Fibroblast of lung (primary cell): ENCODE data around the gene TMEM140. TPM values are rescaled to one million over a fixed set of nuclear protein-coding genes. Genes with fewer than 3 reads are reported as not detected.

Experiments used
- DNase-seq, 2 donors: peaks; one replicate each; pipeline versions ENCODE4 v3.0.0 to v3.0.0-alpha.2; 2010; ENCODE audit warnings: low read depth in 2 of 2
- H2AFZ ChIP-seq: 2 replicates; pipeline ENCODE4 v1.5.1; 2012; ENCODE audit warnings: low read length, control low read depth, inconsistent platforms
- H3K27ac ChIP-seq: 2 replicates; pipeline ENCODE4 v1.5.1; 2011; ENCODE audit warnings: low read length, control low read depth; ENCODE audit not compliant: insufficient read depth
- H3K27me3 ChIP-seq: 2 replicates; pipeline ENCODE4 v1.5.1; 2011; ENCODE audit warnings: mild to moderate bottlenecking, low read length; ENCODE audit not compliant: control insufficient read depth, insufficient read depth
- H3K36me3 ChIP-seq: 2 replicates; pipeline ENCODE4 v1.5.1; 2011; ENCODE audit warnings: low read length; ENCODE audit not compliant: control insufficient read depth, insufficient read depth
- H3K4me1 ChIP-seq: 2 replicates; pipeline ENCODE4 v1.5.1; 2011; ENCODE audit warnings: low read length; ENCODE audit not compliant: control insufficient read depth, insufficient read depth; ENCODE audit errors: extremely low read depth
- H3K4me2 ChIP-seq: 2 replicates; pipeline ENCODE4 v1.5.1; 2011; ENCODE audit warnings: low read length, control low read depth; ENCODE audit not compliant: insufficient read depth; ENCODE audit errors: extremely low read depth
- H3K4me3 ChIP-seq, 4 experiments: fragments of 200-600 bp in 1 of 4; sonication (generic) in 1 of 4; replicated peaks in 1 of 4; 2 replicates each; pipeline ENCODE4 v1.5.1; 2011 to 2016; ENCODE audit warnings: low read length in 4 of 4, low read depth in 3 of 4, mild to moderate bottlenecking in 3 of 4, control low read depth in 2 of 4, inconsistent platforms in 1 of 4, mixed read lengths in 1 of 4; ENCODE audit not compliant: insufficient read depth in 1 of 4; ENCODE audit errors: control extremely low read depth in 1 of 4
- H3K79me2 ChIP-seq: 2 replicates; pipeline ENCODE4 v1.5.1; 2012; ENCODE audit warnings: mild to moderate bottlenecking, low read length, inconsistent platforms; ENCODE audit not compliant: control insufficient read depth, insufficient read depth
- H3K9ac ChIP-seq: 2 replicates; pipeline ENCODE4 v1.5.1; 2011; ENCODE audit warnings: mild to moderate bottlenecking, low read length, control low read depth; ENCODE audit not compliant: insufficient read depth
- H3K9me3 ChIP-seq: 2 replicates; pipeline ENCODE4 v1.5.1; 2012; ENCODE audit warnings: low read depth, low read length; ENCODE audit not compliant: control insufficient read depth, insufficient read depth
- H4K20me1 ChIP-seq: 2 replicates; pipeline ENCODE4 v1.5.1; 2011; ENCODE audit warnings: low read length; ENCODE audit not compliant: control insufficient read depth, insufficient read depth; ENCODE audit errors: extremely low read depth
- EZH2 ChIP-seq: IDR thresholded peaks from 2 replicates; pipeline ENCODE4 v1.5.1; 2012; ENCODE audit warnings: low read length, control low read depth, mild to moderate bottlenecking; ENCODE audit errors: missing control alignments
- polyA plus RNA-seq, 2 donors: library from polyadenylated mRNA; depleted of rRNA in 1 of 2; stranded (reverse) in 1 of 2; unstranded in 1 of 2; fragments of >200 nt; gene quantifications; 2 replicates each; pipeline ENCODE4 v1.2.1, GENCODE V29; 2011 to 2012; ENCODE audit warnings: missing spikeins in 1 of 2
- total RNA-seq: library from RNA; depleted of rRNA; stranded (reverse); fragments of >200 nt; gene quantifications from 2 replicates; pipeline ENCODE4 v1.2.1, GENCODE V29; 2014
- TF ChIP-seq, protein P1 (sequence below), 2 donors: IDR thresholded peaks in 1 of 2; conservative IDR thresholded peaks in 1 of 2; 1 replicate in 1 of 2; 2 replicates in 1 of 2; pipeline ENCODE4 v1.5.1; 2011 to 2012; ENCODE audit warnings: low read length in 2 of 2, control low read depth in 1 of 2, inconsistent platforms in 1 of 2, low read depth in 1 of 2, mild to moderate bottlenecking in 1 of 2

Gene TMEM140
- total and polyA plus RNA-seq, 2 donors (not counting 1 experiment from before 2014, with no cell fraction given): 8.7 to 29.7 TPM

- TF ChIP-seq EZH2: no peak
- TF ChIP-seq, protein P1, sequence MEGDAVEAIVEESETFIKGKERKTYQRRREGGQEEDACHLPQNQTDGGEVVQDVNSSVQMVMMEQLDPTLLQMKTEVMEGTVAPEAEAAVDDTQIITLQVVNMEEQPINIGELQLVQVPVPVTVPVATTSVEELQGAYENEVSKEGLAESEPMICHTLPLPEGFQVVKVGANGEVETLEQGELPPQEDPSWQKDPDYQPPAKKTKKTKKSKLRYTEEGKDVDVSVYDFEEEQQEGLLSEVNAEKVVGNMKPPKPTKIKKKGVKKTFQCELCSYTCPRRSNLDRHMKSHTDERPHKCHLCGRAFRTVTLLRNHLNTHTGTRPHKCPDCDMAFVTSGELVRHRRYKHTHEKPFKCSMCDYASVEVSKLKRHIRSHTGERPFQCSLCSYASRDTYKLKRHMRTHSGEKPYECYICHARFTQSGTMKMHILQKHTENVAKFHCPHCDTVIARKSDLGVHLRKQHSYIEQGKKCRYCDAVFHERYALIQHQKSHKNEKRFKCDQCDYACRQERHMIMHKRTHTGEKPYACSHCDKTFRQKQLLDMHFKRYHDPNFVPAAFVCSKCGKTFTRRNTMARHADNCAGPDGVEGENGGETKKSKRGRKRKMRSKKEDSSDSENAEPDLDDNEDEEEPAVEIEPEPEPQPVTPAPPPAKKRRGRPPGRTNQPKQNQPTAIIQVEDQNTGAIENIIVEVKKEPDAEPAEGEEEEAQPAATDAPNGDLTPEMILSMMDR (conservative IDR thresholded peaks at IDR 0.05 in 1 of 2, IDR thresholded peaks at IDR 0.05 in 1 of 2; ENCODE audit: low read depth in 1 of 2, low read length in 2 of 2): no peak
- H3K4me2 ChIP-seq: peak overlapping the region; percentile 62
- peak; percentile 90 to 98 for DNase-seq
- no peaks in the 10 kb centered on the region for H3K27me3 ChIP-seq
- peaks cover 4% of the 10 kb centered on the region for H3K79me2 ChIP-seq
- no peaks in the 10 kb centered on the region for H4K20me1 ChIP-seq
- peak overlapping the region; percentile 94 for H3K27ac ChIP-seq
- H3K4me1 ChIP-seq: peaks cover 21% of the 10 kb centered on the region
- H3K9ac ChIP-seq: no peak overlapping the region
- peak overlapping the region in 2 of 4 experiments; percentile 34 to 38 for H3K4me3 ChIP-seq
- H2AFZ ChIP-seq: no peak overlapping the region
- no peaks in the 10 kb centered on the region for H3K9me3 ChIP-seq
- peaks cover 2% of the 10 kb centered on the region for H3K36me3 ChIP-seq
These were observed 56.5 kb downstream of the TMEM140 start for GRCh38 chr7:135204341-135204749.

- no peaks in the 10 kb centered on the region for H3K27me3 ChIP-seq
- H3K4me3 ChIP-seq: no peak overlapping the region
- H3K27ac ChIP-seq: peak overlapping the region; percentile 94
- H3K4me2 ChIP-seq: no peak overlapping the region
- H2AFZ ChIP-seq: no peak overlapping the region
- no peak for TF ChIP-seq EZH2
- TF ChIP-seq, protein P1 (conservative IDR thresholded peaks at IDR 0.05 in 1 of 2, IDR thresholded peaks at IDR 0.05 in 1 of 2; ENCODE audit: low read depth in 1 of 2, low read length in 2 of 2): no peak
- H3K9ac ChIP-seq: no peak overlapping the region
- peaks cover 21% of the 10 kb centered on the region for H3K4me1 ChIP-seq
- DNase-seq: peak in 1 of 2 donors; percentile 52
- peaks cover 4% of the 10 kb centered on the region for H3K79me2 ChIP-seq
- no peaks in the 10 kb centered on the region for H3K36me3 ChIP-seq
- H4K20me1 ChIP-seq: no peaks in the 10 kb centered on the region
- H3K9me3 ChIP-seq: no peaks in the 10 kb centered on the region
These were observed 57.0 kb downstream of the TMEM140 start for GRCh38 chr7:135204876-135205275.

- peak overlapping the region; percentile 94 for H3K27ac ChIP-seq
- no peak for TF ChIP-seq EZH2
- TF ChIP-seq, protein P1 (conservative IDR thresholded peaks at IDR 0.05 in 1 of 2, IDR thresholded peaks at IDR 0.05 in 1 of 2; ENCODE audit: low read depth in 1 of 2, low read length in 2 of 2): no peak
- H3K36me3 ChIP-seq: no peaks in the 10 kb centered on the region
- H2AFZ ChIP-seq: no peak overlapping the region
- no peak overlapping the region for H3K4me2 ChIP-seq
- no peaks in the 10 kb centered on the region for H3K9me3 ChIP-seq
- peaks cover 21% of the 10 kb centered on the region for H3K4me1 ChIP-seq
- no peak overlapping the region for H3K9ac ChIP-seq
- peaks cover 4% of the 10 kb centered on the region for H3K79me2 ChIP-seq
- no peaks in the 10 kb centered on the region for H4K20me1 ChIP-seq
- H3K27me3 ChIP-seq: no peaks in the 10 kb centered on the region
- DNase-seq: no peak
- no peak overlapping the region for H3K4me3 ChIP-seq
These were observed 58.0 kb downstream of the TMEM140 start for GRCh38 chr7:135205850-135206249.
